DMS53 treated with DMSO at 0.1 percent for 48 hours (cell line): ENCODE results near the gene TOR1AIP2.
"Not testable (repeated sequence)": the region's sequence is repeated elsewhere in the genome, so short reads cannot be mapped to it uniquely, and the experiment has no call there.

Experiments
- DNase-seq: peaks from one replicate; lab custom pipeline; 2025; ENCODE audit not compliant: unreplicated experiment; lab: John Stamatoyannopoulos, UW

The TOR1AIP2 gene

DNA sequence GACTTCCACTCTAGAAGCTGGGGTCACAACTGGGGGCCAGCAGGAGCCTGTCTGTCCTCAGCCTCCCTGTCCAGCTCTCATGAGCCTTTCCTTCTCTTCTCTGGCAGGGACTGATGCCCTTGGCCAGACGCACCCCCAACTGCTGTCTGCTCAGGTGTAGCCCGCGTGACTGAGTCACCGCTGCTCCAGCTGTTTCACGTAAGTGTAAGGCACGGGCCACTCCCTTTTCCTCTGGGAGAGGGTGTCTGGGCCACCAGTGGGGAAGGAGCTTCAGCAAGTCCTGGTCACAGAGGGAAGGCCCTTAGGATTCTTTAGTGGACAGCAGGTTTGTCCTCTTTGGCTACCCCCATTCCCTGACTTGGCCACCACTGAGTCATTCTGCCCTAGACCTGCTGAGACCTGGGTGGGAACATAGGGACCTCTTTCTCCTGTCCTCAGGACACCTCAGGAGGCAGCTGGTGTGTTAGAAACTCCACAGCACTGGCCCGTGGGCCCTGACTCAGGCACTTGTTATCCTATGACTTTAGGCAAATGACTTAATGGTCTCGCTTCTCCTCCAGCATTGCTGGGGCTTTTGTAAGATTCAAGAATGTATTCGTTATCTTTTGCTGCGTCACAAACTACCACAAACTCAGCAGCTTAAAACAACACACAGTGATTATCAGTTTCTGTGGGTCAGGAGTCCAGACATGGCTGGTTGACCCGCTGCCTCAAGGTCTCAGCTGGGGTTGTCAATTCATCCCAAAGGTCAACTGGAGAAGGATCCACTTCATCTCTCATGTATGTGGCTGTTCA, 69.7 kb downstream of the TOR1AIP2 start:
- no peak for DNase-seq

DNA sequence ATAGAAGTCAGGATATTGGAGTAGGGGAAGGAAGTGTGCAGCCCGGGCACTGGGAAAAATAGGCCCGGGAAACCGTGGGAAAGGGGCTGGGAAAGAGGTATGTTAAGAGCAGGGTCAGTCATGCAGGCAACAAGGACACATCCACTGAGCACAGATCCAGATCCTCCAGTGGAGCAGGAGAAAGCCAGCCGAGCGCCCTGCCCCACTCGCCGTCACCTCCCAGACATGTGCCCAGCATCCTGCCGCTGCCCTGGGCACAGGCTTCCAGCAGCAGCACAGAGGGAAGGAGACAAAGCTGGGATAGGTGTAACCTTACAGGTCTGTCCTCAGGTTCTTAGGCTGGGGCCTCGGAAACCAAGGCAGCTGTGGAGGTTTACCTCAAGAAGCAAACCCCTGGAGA, 70.3 kb downstream of the TOR1AIP2 start:
- no peak for DNase-seq

- DNase-seq: no peak
These were observed 71.3 kb downstream of the TOR1AIP2 start for GRCh38 chr1:179806333-179806732.

DNA sequence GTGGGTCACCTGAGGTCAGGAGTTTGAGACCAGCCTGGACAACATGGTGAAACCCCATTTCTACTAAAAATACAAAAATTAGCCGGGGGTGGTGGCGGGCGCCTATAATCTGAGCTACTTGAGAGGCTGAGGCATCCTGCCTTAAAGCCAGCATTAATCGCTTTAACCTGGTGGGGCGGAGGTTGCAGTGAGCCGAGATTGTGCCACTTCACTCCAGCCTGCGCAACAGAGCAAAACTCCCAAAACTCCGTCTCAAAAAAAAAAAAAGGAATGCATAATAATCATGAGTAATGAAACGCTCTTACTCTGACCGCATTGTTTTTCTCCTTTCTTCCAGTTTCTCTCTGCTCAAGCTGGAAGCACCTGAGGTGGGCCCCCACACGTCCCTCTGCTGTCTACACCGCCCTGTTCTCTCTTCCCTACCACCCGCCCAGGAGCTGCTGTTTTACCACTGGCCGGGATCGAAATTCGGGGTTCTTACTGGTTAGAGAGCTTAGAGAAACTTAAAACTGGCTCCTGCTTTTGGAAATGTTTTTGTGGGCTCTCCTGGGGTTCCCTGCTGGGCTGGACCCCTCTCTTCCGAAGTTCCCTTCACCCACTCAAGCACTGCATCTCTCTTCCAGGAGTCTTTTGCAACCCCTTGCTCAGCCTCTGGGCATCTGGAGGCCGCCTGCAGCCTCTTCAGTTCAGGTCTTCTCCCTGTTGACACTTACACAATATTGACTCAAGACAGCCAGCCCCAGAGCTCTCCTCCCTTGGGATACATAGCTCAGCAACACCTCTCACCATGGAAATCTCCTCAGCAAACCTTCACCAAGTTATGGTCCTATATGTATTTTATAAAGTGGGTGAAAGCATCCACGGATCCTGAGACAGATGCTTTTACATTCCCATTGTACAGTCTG, 72.1 kb downstream of the TOR1AIP2 start:
- DNase-seq: no peak

DNA sequence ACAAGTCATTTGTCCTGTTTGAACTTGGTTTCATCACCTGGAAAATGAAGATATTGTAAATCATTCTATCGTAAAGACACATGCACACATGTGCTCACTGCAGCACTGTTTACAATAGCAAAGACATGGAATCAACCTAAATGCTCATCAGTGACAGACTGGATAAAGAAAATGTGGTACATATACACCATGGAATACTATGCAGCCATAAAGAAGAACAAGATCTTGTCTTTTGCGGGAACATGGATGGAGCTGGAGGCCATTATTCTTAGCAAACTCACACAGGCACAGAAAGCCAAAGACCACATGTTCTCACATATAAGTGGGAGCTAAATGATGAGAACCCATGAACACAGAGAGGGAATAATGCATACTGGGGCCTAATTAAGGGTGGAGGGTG, 73.2 kb downstream of the TOR1AIP2 start:
- DNase-seq: not testable (repeated sequence)

GRCh38 chr1:179803918-179804317, 73.7 kb downstream of the TOR1AIP2 start:
- no peak for DNase-seq

GRCh38 chr1:179803104-179803503, 74.5 kb downstream of the TOR1AIP2 start:
- DNase-seq: no peak

- DNase-seq: no peak
These were observed 77.1 kb downstream of the TOR1AIP2 start for GRCh38 chr1:179800481-179800880.

GRCh38 chr1:179798864-179799516, 78.6 kb downstream of the TOR1AIP2 start:
- DNase-seq: no peak

DNA sequence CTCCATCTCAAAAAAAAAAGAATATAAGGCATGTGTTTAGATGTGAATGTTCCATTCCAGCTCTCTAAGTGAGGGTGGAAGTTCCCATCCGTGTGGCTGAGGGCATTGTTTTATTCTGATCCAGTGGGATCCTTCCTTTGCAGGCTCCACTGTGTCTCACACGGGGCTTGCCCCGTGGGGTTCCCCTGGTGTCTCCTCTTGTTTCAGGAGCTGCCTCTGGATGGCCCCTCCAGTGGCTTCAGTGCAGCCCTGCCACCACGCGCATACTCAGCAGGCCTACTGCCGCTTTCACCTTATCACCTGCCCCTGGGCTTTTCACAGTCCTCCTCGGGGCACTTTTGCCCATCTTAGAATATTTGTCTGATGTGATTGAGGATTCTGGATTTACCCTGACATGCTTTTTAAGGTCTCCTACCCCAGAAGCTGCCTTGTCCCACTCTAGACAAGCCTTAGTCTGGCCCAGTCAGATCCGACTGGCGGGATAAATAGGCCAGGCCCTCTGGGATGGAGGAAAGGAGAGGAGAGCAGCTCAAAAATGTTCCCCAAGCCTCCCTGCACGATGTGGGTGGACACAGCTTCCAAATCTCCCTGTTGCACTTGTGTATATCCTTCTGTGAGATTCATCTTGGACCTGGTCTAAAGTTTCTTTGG, 79.3 kb downstream of the TOR1AIP2 start:
- DNase-seq: no peak

DNA sequence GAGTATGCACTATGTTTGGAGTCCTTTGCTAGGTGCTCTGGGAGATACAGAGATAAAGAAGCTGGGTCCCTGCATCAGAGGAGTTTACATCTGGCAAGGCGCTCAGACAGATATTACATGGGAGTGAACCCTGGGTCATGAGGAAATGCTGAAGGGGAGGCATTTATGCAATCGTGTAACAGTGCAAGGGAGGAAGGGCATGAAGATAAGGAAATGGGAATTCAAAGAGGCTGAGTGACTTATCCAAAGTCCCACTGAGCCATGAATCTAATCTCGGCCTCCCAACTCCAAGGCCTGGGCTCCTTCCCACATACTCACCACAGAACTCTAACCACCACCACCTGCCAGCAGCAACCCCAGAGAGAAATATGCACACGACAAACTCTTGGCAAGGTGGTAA, 82.9 kb downstream of the TOR1AIP2 start:
- DNase-seq: no peak

DNA sequence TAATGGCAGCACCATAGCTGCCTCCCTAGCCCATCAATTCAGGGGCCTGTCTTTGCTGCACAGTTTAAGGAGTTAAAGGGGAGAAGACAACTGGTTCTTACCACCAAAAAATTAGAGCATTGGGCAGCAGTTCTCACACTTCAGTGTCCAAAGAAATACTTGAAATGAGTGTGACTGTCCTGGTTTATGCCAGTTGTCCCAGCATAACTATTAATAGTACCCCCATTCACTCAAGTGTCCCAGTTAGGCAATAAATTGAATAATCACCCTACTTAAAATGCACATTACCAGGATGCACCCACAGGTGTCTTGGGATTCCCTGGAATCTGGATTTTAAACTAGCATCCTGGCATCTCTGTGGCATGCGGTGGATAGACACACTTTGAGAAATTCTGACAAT, 83.5 kb downstream of the TOR1AIP2 start:
- no peak for DNase-seq

GRCh38 chr1:179793281-179793680, 84.3 kb downstream of the TOR1AIP2 start:
- no peak for DNase-seq
